HepG2 (cell line): ENCODE measurements around the gene FAM222B. TPM values are rescaled to one million over a fixed set of nuclear protein-coding genes. Genes with fewer than 3 reads are reported as not detected.

Experiments used
- BHLHE40 ChIP-seq: IDR thresholded peaks from 2 replicates; pipeline ENCODE4 v1.6.1; 2011; ENCODE audit warnings: low read length, improper control_type of control experiment
- DMAP1 ChIP-seq: IDR thresholded peaks from 2 replicates; pipeline ENCODE4 v1.6.1; 2016
- DR1 ChIP-seq: sonication (generic); formaldehyde crosslinking; IDR thresholded peaks from 2 replicates; pipeline ENCODE4 v1.8.0; 2021; ENCODE audit warnings: mild to moderate bottlenecking, missing genetic modification reagents, inconsistent platforms
- ESRRA ChIP-seq: sonication (generic); formaldehyde crosslinking; IDR thresholded peaks from 2 replicates; pipeline ENCODE4 v1.5.1; 2020; ENCODE audit warnings: mild to moderate bottlenecking, low read depth, missing genetic modification reagents
- MAX ChIP-seq: IDR thresholded peaks from 2 replicates; pipeline ENCODE4 v1.6.1; 2012; ENCODE audit warnings: inconsistent platforms
- MIER2 ChIP-seq: IDR thresholded peaks from 2 replicates; pipeline ENCODE4 v1.6.1; 2016; ENCODE audit warnings: missing biosample characterization, missing genetic modification reagents
- MIXL1 ChIP-seq: IDR thresholded peaks from 2 replicates; pipeline ENCODE4 v1.6.1; 2016
- NCOR1 ChIP-seq: fragments of 200-600 bp; sonication (generic); IDR thresholded peaks from 2 replicates; pipeline ENCODE4 v1.7.0; 2017; ENCODE audit warnings: antibody characterized with exemption, low read length, borderline replicate concordance
- RCOR2 ChIP-seq: IDR thresholded peaks from 2 replicates; pipeline ENCODE4 v1.6.1; 2016; ENCODE audit warnings: missing biosample characterization, missing genetic modification reagents
- SMYD3 ChIP-seq: sonication (generic); formaldehyde crosslinking; IDR thresholded peaks from 2 replicates; pipeline ENCODE4 v1.8.1; 2023; ENCODE audit warnings: mild to moderate bottlenecking, missing genetic modification reagents
- ZBTB7A ChIP-seq: sonication (generic); formaldehyde crosslinking; IDR thresholded peaks from 2 replicates; pipeline ENCODE4 v1.8.0; 2022; ENCODE audit warnings: mild to moderate bottlenecking, missing genetic modification reagents
- ZNF143 ChIP-seq: sonication (generic); formaldehyde crosslinking; IDR thresholded peaks from 2 replicates; pipeline ENCODE4 v1.4.0; 2020; ENCODE audit warnings: missing genetic modification reagents
- ZNF260 ChIP-seq: sonication (generic); formaldehyde crosslinking; IDR thresholded peaks from 2 replicates; pipeline ENCODE4 v1.4.0; 2020; ENCODE audit warnings: missing genetic modification reagents, low read depth, mild to moderate bottlenecking, borderline replicate concordance
- ZNF496 ChIP-seq: sonication (generic); formaldehyde crosslinking; IDR thresholded peaks from 2 replicates; pipeline ENCODE4 v1.8.1; 2023; ENCODE audit warnings: mild to moderate bottlenecking, moderate library complexity, missing genetic modification reagents; ENCODE audit not compliant: insufficient replicate concordance
- ZNF501 ChIP-seq: sonication (generic); formaldehyde crosslinking; IDR thresholded peaks from 2 replicates; pipeline ENCODE4 v1.5.1; 2020; ENCODE audit warnings: mild to moderate bottlenecking, moderate library complexity, missing genetic modification reagents
- ZNF720 ChIP-seq: sonication (generic); formaldehyde crosslinking; IDR thresholded peaks from 2 replicates; pipeline ENCODE4 v1.4.0; 2020; ENCODE audit warnings: missing genetic modification reagents
- polyA plus RNA-seq, 8 experiments: library from polyadenylated mRNA; depleted of rRNA in 3 of 8; stranded (reverse) in 7 of 8; unstranded in 1 of 8; fragments of >200 nt; fragmentation: Illumina TruSeq in 4 of 8; extraction: Trizol in 4 of 8; gene quantifications; 2 replicates each; pipeline versions ENCODE4 v1.2.1 to v1.2.3, GENCODE V29; 2011 to 2016; ENCODE audit warnings: low read depth in 4 of 8, missing spikeins in 1 of 8, mixed read lengths in 1 of 8; ENCODE audit not compliant: insufficient read depth in 1 of 8
- total RNA-seq, 5 experiments: library from RNA; depleted of rRNA; stranded (reverse); fragments of >200 nt; fragmentation: Illumina TruSeq; extraction: Trizol; gene quantifications; 2 replicates each; pipeline ENCODE4 v1.2.3, GENCODE V29; 2016; ENCODE audit warnings: low read depth in 1 of 5
- TF ChIP-seq, protein P1 (sequence below), 2 experiments: sonication (generic) in 1 of 2; formaldehyde crosslinking in 1 of 2; IDR thresholded peaks; 2 replicates each; pipeline versions ENCODE4 v1.6.1 to v1.9.0; 2014 to 2022; ENCODE audit warnings: antibody characterized with exemption in 1 of 2, borderline replicate concordance in 1 of 2, inconsistent platforms in 1 of 2, low read depth in 1 of 2, missing genetic modification reagents in 1 of 2
- TF ChIP-seq, protein P2 (sequence below): IDR thresholded peaks from 2 replicates; pipeline ENCODE4 v1.6.1; 2012; ENCODE audit warnings: low read depth, low read length, improper control_type of control experiment
- TF ChIP-seq, protein P3 (sequence below): sonication (generic); formaldehyde crosslinking; IDR thresholded peaks from 2 replicates; pipeline ENCODE4 v1.8.0; 2023; ENCODE audit warnings: mild to moderate bottlenecking, missing genetic modification reagents
- TF ChIP-seq, protein P4 (sequence below): sonication (generic); formaldehyde crosslinking; IDR thresholded peaks from 2 replicates; pipeline ENCODE4 v1.5.0; 2020; ENCODE audit warnings: missing genetic modification reagents

Gene FAM222B
- total and polyA plus RNA-seq, 2 of the 13 experiments (the other 11 are each of a cell fraction or from before 2014, with no cell fraction given): 3.5 to 7.3 TPM

GRCh38 chr17:28743243-28744103 lies 99.1 kb downstream of the FAM222B start, which contains the start of gene TRAF4 (continued):
- TF ChIP-seq, protein P1, sequence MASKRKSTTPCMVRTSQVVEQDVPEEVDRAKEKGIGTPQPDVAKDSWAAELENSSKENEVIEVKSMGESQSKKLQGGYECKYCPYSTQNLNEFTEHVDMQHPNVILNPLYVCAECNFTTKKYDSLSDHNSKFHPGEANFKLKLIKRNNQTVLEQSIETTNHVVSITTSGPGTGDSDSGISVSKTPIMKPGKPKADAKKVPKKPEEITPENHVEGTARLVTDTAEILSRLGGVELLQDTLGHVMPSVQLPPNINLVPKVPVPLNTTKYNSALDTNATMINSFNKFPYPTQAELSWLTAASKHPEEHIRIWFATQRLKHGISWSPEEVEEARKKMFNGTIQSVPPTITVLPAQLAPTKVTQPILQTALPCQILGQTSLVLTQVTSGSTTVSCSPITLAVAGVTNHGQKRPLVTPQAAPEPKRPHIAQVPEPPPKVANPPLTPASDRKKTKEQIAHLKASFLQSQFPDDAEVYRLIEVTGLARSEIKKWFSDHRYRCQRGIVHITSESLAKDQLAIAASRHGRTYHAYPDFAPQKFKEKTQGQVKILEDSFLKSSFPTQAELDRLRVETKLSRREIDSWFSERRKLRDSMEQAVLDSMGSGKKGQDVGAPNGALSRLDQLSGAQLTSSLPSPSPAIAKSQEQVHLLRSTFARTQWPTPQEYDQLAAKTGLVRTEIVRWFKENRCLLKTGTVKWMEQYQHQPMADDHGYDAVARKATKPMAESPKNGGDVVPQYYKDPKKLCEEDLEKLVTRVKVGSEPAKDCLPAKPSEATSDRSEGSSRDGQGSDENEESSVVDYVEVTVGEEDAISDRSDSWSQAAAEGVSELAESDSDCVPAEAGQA (IDR thresholded peaks at IDR 0.05; ENCODE audit: low read depth): no peak
- TF ChIP-seq, protein P1 (CRISPR knock-in tag; IDR thresholded peaks at IDR 0.05; ENCODE audit: borderline replicate concordance): no peak
- TF ChIP-seq ZNF260: no peak
- no peak for TF ChIP-seq DMAP1 (CRISPR knock-in tag)
- no peak for TF ChIP-seq MIER2 (CRISPR knock-in tag)
- TF ChIP-seq, protein P2, sequence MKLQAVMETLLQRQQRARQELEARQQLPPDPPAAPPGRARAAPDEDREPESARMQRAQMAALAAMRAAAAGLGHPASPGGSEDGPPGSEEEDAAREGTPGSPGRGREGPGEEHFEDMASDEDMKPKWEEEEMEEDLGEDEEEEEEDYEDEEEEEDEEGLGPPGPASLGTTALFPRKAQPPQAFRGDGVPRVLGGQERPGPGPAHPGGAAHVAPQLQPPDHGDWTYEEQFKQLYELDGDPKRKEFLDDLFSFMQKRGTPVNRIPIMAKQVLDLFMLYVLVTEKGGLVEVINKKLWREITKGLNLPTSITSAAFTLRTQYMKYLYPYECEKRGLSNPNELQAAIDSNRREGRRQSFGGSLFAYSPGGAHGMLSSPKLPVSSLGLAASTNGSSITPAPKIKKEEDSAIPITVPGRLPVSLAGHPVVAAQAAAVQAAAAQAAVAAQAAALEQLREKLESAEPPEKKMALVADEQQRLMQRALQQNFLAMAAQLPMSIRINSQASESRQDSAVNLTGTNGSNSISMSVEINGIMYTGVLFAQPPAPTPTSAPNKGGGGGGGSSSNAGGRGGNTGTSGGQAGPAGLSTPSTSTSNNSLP: no peak
- TF ChIP-seq ZNF501 (CRISPR knock-in tag): no peak
- TF ChIP-seq, protein P3, sequence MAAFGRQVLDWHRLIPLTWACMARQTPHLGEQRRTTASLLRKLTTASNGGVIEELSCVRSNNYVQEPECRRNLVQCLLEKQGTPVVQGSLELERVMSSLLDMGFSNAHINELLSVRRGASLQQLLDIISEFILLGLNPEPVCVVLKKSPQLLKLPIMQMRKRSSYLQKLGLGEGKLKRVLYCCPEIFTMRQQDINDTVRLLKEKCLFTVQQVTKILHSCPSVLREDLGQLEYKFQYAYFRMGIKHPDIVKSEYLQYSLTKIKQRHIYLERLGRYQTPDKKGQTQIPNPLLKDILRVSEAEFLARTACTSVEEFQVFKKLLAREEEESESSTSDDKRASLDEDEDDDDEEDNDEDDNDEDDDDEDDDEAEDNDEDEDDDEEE: no peak
- TF ChIP-seq ESRRA: no peak
- peak; percentile 55 for TF ChIP-seq ZNF143 (CRISPR knock-in tag)
- TF ChIP-seq DR1: no peak
- no peak for TF ChIP-seq RCOR2
- TF ChIP-seq, protein P4, sequence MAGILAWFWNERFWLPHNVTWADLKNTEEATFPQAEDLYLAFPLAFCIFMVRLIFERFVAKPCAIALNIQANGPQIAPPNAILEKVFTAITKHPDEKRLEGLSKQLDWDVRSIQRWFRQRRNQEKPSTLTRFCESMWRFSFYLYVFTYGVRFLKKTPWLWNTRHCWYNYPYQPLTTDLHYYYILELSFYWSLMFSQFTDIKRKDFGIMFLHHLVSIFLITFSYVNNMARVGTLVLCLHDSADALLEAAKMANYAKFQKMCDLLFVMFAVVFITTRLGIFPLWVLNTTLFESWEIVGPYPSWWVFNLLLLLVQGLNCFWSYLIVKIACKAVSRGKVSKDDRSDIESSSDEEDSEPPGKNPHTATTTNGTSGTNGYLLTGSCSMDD (CRISPR knock-in tag): no peak
- TF ChIP-seq ZNF720 (CRISPR knock-in tag): no peak
- TF ChIP-seq BHLHE40: peak; percentile 47; the same call in 1 of the 2 replicates
- no peak for TF ChIP-seq ZBTB7A
- TF ChIP-seq ZNF496 (CRISPR knock-in tag): no peak
- TF ChIP-seq MAX: 0 out of 2 replicates have a peak, but pooled peaks have one; percentile 62
- no peak for TF ChIP-seq MIXL1 (CRISPR knock-in tag)
- no peak; the same call in 1 of the 2 replicates for TF ChIP-seq NCOR1
- no peak for TF ChIP-seq SMYD3
